OCI-LY7 (cell line): Measurements from ENCODE around the gene SIDT1. TPM values are rescaled to one million over a fixed set of nuclear protein-coding genes. Genes with fewer than 3 reads are reported as not detected.

Experiments used
- BruUV-seq: library from RNA; stranded (reverse); fragments of 400-500 nt; replicated peaks from 2 replicates; lab custom pipeline; 2021; lab: Mats Ljungman, UMichigan
- CTCF ChIA-PET: fragments of 300-600 bp; sonication (Branson Sonifier 250); formaldehyde crosslinking; loops from one replicate; lab custom pipeline; 2022; ENCODE audit warnings: antibody characterized with exemption; ENCODE audit not compliant: unreplicated experiment; lab: Charles Lee
- POLR2A ChIA-PET: fragments of 300-600 bp; sonication (Branson Sonifier 250); formaldehyde crosslinking; loops from one replicate; lab custom pipeline; 2022; ENCODE audit warnings: antibody characterized with exemption; lab: Charles Lee
- DNase-seq: peaks from one replicate; pipeline ENCODE4 v3.0.0-alpha.2; 2015; ENCODE audit warnings: low spot score
- H2AFZ ChIP-seq: fragments of 200-600 bp; sonication (generic), shearing (Covaris generic); 2 replicates; pipeline ENCODE4 v1.6.1; 2014; ENCODE audit warnings: mild to moderate bottlenecking, antibody characterized with exemption, low read length, moderate library complexity
- H3K27ac ChIP-seq: fragments of 200-600 bp; sonication (generic); 2 replicates; pipeline ENCODE4 v1.5.1; 2014; ENCODE audit warnings: mixed run types, low read depth, mild to moderate bottlenecking, moderate library complexity, low read length, inconsistent platforms; ENCODE audit not compliant: poor library complexity, severe bottlenecking
- H3K36me3 ChIP-seq: fragments of 200-600 bp; sonication (generic); 2 replicates; pipeline ENCODE4 v1.6.1; 2014; ENCODE audit warnings: mild to moderate bottlenecking, antibody characterized with exemption, low read length, moderate library complexity, mixed read lengths; ENCODE audit not compliant: insufficient read depth
- H3K4me1 ChIP-seq: fragments of 200-600 bp; sonication (generic); 2 replicates; pipeline ENCODE4 v1.5.1; 2014; ENCODE audit warnings: mild to moderate bottlenecking, low read length; ENCODE audit not compliant: insufficient read depth, poor library complexity, severe bottlenecking
- H3K4me2 ChIP-seq: fragments of 200-600 bp; sonication (generic); 2 replicates; pipeline ENCODE4 v1.6.1; 2014; ENCODE audit warnings: mild to moderate bottlenecking, low read length
- H3K4me3 ChIP-seq: fragments of 200-600 bp; sonication (generic); 2 replicates; pipeline ENCODE4 v1.5.1; 2014; ENCODE audit warnings: mild to moderate bottlenecking, low read depth, low read length; ENCODE audit not compliant: poor library complexity, severe bottlenecking
- H3K79me2 ChIP-seq: fragments of 200-600 bp; sonication (generic); 2 replicates; pipeline ENCODE4 v1.6.1; 2016; ENCODE audit warnings: low read depth, mild to moderate bottlenecking, low read length, moderate library complexity, mixed read lengths; ENCODE audit not compliant: insufficient read depth
- H3K9me2 ChIP-seq: fragments of 200-600 bp; sonication (generic); 2 replicates; pipeline ENCODE4 v1.6.1; 2016; ENCODE audit warnings: mild to moderate bottlenecking, low read length, mixed read lengths; ENCODE audit not compliant: insufficient read depth
- H3K9me3 ChIP-seq: fragments of 200-600 bp; sonication (generic); 2 replicates; pipeline ENCODE4 v1.6.1; 2014; ENCODE audit warnings: mild to moderate bottlenecking, mixed run types, low read length, mixed read lengths
- H4K20me1 ChIP-seq: fragments of 200-600 bp; sonication (generic); 2 replicates; pipeline ENCODE4 v1.6.1; 2014; ENCODE audit warnings: mild to moderate bottlenecking, antibody characterized with exemption, low read length, moderate library complexity, mixed read lengths; ENCODE audit not compliant: insufficient read depth
- EZH2phosphoT487 ChIP-seq: fragments of 200-600 bp; sonication (generic); IDR thresholded peaks from 2 replicates; pipeline ENCODE4 v1.6.1; 2018; ENCODE audit warnings: low read depth, borderline replicate concordance, mild to moderate bottlenecking, mixed run types, antibody characterized with exemption, low read length, moderate library complexity, mixed read lengths
- intact Hi-C: fragments of 100-400 bp; cut with micrococcal nuclease; formaldehyde crosslinking; loops from one replicate; pipeline ENCODE4 v1.10.0; 2022; ENCODE audit not compliant: unreplicated experiment
- total RNA-seq, 2 experiments: library from RNA; depleted of rRNA in 1 of 2; stranded (reverse); fragments of >200 nt in 1 of 2; shearing (Covaris generic) in 1 of 2; gene quantifications; 2 replicates each; pipeline ENCODE4 v1.2.3, GENCODE V29; 2014 to 2022
- TF ChIP-seq, protein P1 (sequence below): fragments of 200-600 bp; sonication (generic); conservative IDR thresholded peaks from 2 replicates; pipeline ENCODE4 v1.5.1; 2014; ENCODE audit warnings: mild to moderate bottlenecking, antibody characterized with exemption, low read length, moderate library complexity, mixed read lengths

The SIDT1 gene
- total RNA-seq, 2 experiments from 2014 or later = 7.3 to 10.3 TPM

DNA sequence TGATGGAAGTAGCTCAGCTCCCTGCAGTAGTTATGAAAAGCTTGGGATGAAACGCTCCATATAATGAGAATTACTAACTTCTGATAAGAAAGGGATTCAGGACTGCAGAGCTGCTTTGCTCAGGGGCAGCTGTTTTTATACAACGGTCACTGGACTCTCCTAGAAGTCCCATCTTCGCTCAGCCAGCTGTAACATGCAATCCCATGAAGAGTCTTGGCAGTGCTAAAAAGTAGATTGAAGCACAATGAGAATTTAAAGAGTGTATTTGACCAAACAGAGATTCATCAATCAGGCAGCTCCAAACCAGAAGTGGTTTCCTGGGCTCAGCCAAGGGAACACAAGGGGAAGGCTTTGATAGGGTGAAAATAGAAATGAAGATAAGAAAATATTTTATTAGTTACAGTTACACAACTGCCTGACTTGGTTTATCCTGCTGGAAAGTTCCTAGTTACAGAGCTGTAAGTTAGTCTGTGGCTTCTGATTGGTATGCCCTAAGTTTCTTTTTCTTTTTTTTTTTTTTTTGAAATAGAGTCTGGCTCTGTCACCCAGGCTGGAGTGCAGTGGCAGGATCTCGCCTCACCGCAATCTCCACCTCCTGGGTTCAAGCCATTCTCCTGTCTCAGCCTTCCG, 24.1 kb downstream of the SIDT1 start:
- Histone ChIP-seq H3K4me2 (no peak overlapping the region), H4K20me1 (no peaks in the 10 kb centered on the region), H3K27ac (no peak overlapping the region), H3K9me3 (no peaks in the 10 kb centered on the region), H3K4me1 (no peaks in the 10 kb centered on the region), H3K79me2 (no peaks in the 10 kb centered on the region), H3K9me2 (no peaks in the 10 kb centered on the region), H3K36me3 (no peaks in the 10 kb centered on the region), H3K4me3 (no peak overlapping the region), H2AFZ (no peak overlapping the region)
- intact Hi-C loops = no loop called here
- no peak for DNase-seq
- no peak for TF ChIP-seq EZH2phosphoT487
- TF ChIP-seq, protein P1, sequence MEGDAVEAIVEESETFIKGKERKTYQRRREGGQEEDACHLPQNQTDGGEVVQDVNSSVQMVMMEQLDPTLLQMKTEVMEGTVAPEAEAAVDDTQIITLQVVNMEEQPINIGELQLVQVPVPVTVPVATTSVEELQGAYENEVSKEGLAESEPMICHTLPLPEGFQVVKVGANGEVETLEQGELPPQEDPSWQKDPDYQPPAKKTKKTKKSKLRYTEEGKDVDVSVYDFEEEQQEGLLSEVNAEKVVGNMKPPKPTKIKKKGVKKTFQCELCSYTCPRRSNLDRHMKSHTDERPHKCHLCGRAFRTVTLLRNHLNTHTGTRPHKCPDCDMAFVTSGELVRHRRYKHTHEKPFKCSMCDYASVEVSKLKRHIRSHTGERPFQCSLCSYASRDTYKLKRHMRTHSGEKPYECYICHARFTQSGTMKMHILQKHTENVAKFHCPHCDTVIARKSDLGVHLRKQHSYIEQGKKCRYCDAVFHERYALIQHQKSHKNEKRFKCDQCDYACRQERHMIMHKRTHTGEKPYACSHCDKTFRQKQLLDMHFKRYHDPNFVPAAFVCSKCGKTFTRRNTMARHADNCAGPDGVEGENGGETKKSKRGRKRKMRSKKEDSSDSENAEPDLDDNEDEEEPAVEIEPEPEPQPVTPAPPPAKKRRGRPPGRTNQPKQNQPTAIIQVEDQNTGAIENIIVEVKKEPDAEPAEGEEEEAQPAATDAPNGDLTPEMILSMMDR = no peak
- ChIA-PET POLR2A (interaction anchor here (0.6 to 1.4 kb wide), 5 partner anchors 18 to 791 kb away, joined by 3 to 6 read pairs (median 3); no protein-coding TSS in a partner anchor), CTCF (no interaction called here)
- BruUV-seq = no TSS peak

DNA sequence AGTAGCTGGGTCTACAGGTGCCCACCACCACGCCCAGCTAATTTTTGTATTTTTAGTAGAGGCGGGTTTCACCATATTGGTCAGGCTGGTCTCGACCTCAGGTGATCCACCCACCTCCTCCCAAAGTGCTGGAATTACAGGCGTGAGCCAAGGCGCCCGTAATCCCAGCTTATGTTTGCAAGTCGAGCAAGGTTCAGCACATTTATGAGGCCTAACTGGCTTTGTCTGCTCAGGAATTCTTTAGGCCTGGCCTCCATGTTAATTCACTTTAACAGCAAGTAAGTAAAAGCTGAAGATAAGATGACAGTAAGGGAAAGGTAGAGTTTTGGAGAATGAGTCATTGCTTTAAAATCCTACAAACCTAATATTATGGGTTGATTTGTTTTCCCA, 24.6 kb downstream of the SIDT1 start:
- no peak overlapping the region for H3K4me2 ChIP-seq
- H4K20me1 ChIP-seq = no peaks in the 10 kb centered on the region
- no peaks in the 10 kb centered on the region for H3K79me2 ChIP-seq
- no peaks in the 10 kb centered on the region for H3K9me2 ChIP-seq
- H3K36me3 ChIP-seq = no peaks in the 10 kb centered on the region
- no TSS peak for BruUV-seq
- no peak overlapping the region for H3K27ac ChIP-seq
- H3K4me3 ChIP-seq = no peak overlapping the region
- H3K9me3 ChIP-seq = no peaks in the 10 kb centered on the region
- no peak for DNase-seq
- intact Hi-C loops = no loop called here
- no peaks in the 10 kb centered on the region for H3K4me1 ChIP-seq
- ChIA-PET CTCF (no interaction called here), POLR2A (interaction anchor here (1.4 kb wide), 1 partner anchor 21 kb away, joined by 3 read pairs; no protein-coding TSS in a partner anchor)
- H2AFZ ChIP-seq = no peak overlapping the region
- TF ChIP-seq EZH2phosphoT487 = no peak
- TF ChIP-seq, protein P1 = no peak

DNA sequence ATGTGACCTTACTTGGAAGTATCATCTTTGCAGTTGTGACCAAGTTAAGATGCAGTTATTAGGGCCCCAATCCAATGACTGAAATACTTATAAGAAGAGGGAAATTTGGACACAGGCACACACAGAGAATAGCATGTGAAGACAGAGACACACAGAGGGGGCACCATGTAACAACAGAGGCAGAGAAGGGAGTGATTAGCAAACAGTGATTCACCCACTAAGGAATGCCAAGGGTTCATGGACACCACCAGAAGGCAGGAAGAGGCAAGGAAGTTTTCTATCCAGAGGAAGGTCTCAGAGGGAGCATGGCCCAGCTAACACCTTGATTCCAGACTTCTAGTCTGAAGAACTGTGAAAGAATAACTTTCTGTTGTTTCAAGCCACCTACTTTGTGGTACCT, 25.0 kb downstream of the SIDT1 start:
- Histone ChIP-seq H3K9me3 (no peaks in the 10 kb centered on the region), H3K4me1 (no peaks in the 10 kb centered on the region), H3K36me3 (no peaks in the 10 kb centered on the region), H3K4me3 (no peak overlapping the region), H2AFZ (no peak overlapping the region), H3K27ac (no peak overlapping the region), H3K4me2 (no peak overlapping the region), H3K79me2 (no peaks in the 10 kb centered on the region), H4K20me1 (no peaks in the 10 kb centered on the region), H3K9me2 (no peaks in the 10 kb centered on the region)
- DNase-seq = no peak
- POLR2A ChIA-PET = no interaction called here
- BruUV-seq = no TSS peak
- TF ChIP-seq, protein P1 = no peak
- TF ChIP-seq EZH2phosphoT487 = no peak
- CTCF ChIA-PET = no interaction called here
- intact Hi-C loops = no loop called here
